GM12878 (cell line): ENCODE data around the gene TOB1. TPM values are rescaled to one million over a fixed set of nuclear protein-coding genes. Genes with fewer than 3 reads are reported as not detected.

Experiments
- ATAC-seq: fragments of 200-7000 bp; cut with Tn5 transposase; 3 replicates; pipeline ENCODE4 v1.9.1; 2020; ENCODE audit warnings: mild to moderate bottlenecking, moderate library complexity
- BruUV-seq: library from RNA; stranded (reverse); fragments of 400-500 nt; replicated peaks from 2 replicates; lab custom pipeline; 2021; lab: Mats Ljungman, UMichigan
- CTCF ChIA-PET: fragments of 300-600 bp; sonication (Branson Sonifier 250); formaldehyde crosslinking; extraction: SDS; loops from one replicate; lab custom pipeline; 2021; ENCODE audit warnings: inconsistent platforms; lab: Yijun Ruan, JAX
- POLR2A ChIA-PET: fragments of 350-600 bp; formaldehyde crosslinking; extraction: SDS; loops from one replicate; lab custom pipeline; 2021; ENCODE audit warnings: inconsistent platforms; lab: Charles Lee
- RAD21 ChIA-PET: fragments of 300-600 bp; sonication (Branson Sonifier 250); formaldehyde crosslinking; loops from one replicate; lab custom pipeline; 2023; ENCODE audit warnings: antibody characterized with exemption; ENCODE audit not compliant: unreplicated experiment; lab: Charles Lee
- SMC1A ChIA-PET: fragments of 300-600 bp; sonication (Branson Sonifier 250); formaldehyde crosslinking; loops from one replicate; lab custom pipeline; 2023; ENCODE audit not compliant: unreplicated experiment, uncharacterized antibody; lab: Charles Lee
- DNase-seq: peaks from one replicate; pipeline ENCODE4 v3.0.0-alpha.2; 2011; ENCODE audit warnings: low read depth, low spot score
- FAIRE-seq: peaks from 3 replicates; lab custom pipeline; 2011; peaks lifted over from hg19 to GRCh38; lab: Jason Lieb, UNC
- H2AFZ ChIP-seq: 2 replicates; pipeline ENCODE4 v1.6.0; 2011; ENCODE audit warnings: low read depth, low read length, control low read depth; ENCODE audit not compliant: control insufficient read depth
- H3K27ac ChIP-seq: 2 replicates; pipeline ENCODE4 v1.5.1; 2011; ENCODE audit warnings: control low read depth; ENCODE audit not compliant: control insufficient read depth, insufficient read depth
- H3K27me3 ChIP-seq, 2 experiments: replicated peaks in 1 of 2; 2 replicates each; pipeline versions ENCODE4 v1.6.0 to v1.6.1; 2011; ENCODE audit warnings: low read length in 1 of 2; ENCODE audit not compliant: control insufficient read depth in 2 of 2, insufficient read depth in 2 of 2
- H3K36me3 ChIP-seq, 2 experiments: 2 replicates each; pipeline ENCODE4 v1.5.1; 2011; ENCODE audit warnings: low read length in 1 of 2; ENCODE audit not compliant: control insufficient read depth in 2 of 2, insufficient read depth in 2 of 2
- H3K4me1 ChIP-seq: 2 replicates; pipeline ENCODE4 v1.6.1; 2011; ENCODE audit warnings: mild to moderate bottlenecking, low read length, moderate library complexity, mixed read lengths; ENCODE audit not compliant: control insufficient read depth, insufficient read depth
- H3K4me2 ChIP-seq: 2 replicates; pipeline ENCODE4 v1.6.0; 2011; ENCODE audit warnings: control low read depth; ENCODE audit not compliant: control insufficient read depth, insufficient read depth
- H3K4me3 ChIP-seq: fragments of 200-600 bp; sonication (generic); 2 replicates; pipeline ENCODE4 v1.5.1; 2016
- H3K79me2 ChIP-seq: 2 replicates; pipeline ENCODE4 v1.6.0; 2011; ENCODE audit warnings: low read length; ENCODE audit not compliant: control insufficient read depth, insufficient read depth
- H3K9ac ChIP-seq: 2 replicates; pipeline ENCODE4 v1.8.0; 2011; ENCODE audit warnings: low read length, control low read depth, mixed read lengths; ENCODE audit not compliant: control insufficient read depth, insufficient read depth
- H3K9me3 ChIP-seq: replicated peaks from 3 replicates; pipeline ENCODE4 v1.5.1; 2011; ENCODE audit warnings: mild to moderate bottlenecking, low read length; ENCODE audit not compliant: control insufficient read depth, insufficient read depth
- H4K20me1 ChIP-seq: 2 replicates; pipeline ENCODE4 v1.6.0; 2011; ENCODE audit not compliant: control insufficient read depth, insufficient read depth
- EP300 ChIP-seq, 2 experiments: fragments of 150-350 bp in 1 of 2; IDR thresholded peaks; 2 replicates each; pipeline ENCODE4 v1.6.1; 2011 to 2012; ENCODE audit warnings: low read depth in 2 of 2, low read length in 2 of 2, borderline replicate concordance in 1 of 2, improper control_type of control experiment in 1 of 2, inconsistent platforms in 1 of 2; ENCODE audit not compliant: control insufficient read depth in 1 of 2
- YBX1 ChIP-seq: fragments of 450-650 bp; IDR thresholded peaks from 2 replicates; pipeline ENCODE4 v1.6.1; 2016; ENCODE audit warnings: antibody characterized with exemption
- ZSCAN29 ChIP-seq: fragments of 450-650 bp; IDR thresholded peaks from 2 replicates; pipeline ENCODE4 v1.6.1; 2017; ENCODE audit warnings: mild to moderate bottlenecking, moderate library complexity
- WGBS: methylation state at CpG from one replicate; pipeline ENCODE4 v1.1.6; 2016; ENCODE audit warnings: low lambda C conversion rate; ENCODE audit not compliant: insufficient replicate concordance, insufficient coverage; ENCODE audit errors: missing lambda C conversion rate; 5-methylcytosine and 5-hydroxymethylcytosine counted together
- in situ Hi-C: fragments of 300-500 bp; cut with MboI; formaldehyde crosslinking; loops from 9 replicates; pipeline ENCODE4 v1.14.3; 2018; ENCODE audit warnings: mixed read lengths
- intact Hi-C: fragments of 100-400 bp; cut with micrococcal nuclease; formaldehyde crosslinking; loops from one replicate; pipeline ENCODE4 v1.14.2; 2022; ENCODE audit not compliant: unreplicated experiment
- polyA plus RNA-seq, 11 experiments: library from polyadenylated mRNA; depleted of rRNA in 4 of 11; unstranded in 6 of 11; stranded (reverse) in 5 of 11; fragments of >200 nt; fragmentation: Nextera tagmentation in 4 of 11; fragmentation: Illumina TruSeq in 1 of 11; extraction: Ambion mirVana in 4 of 11; extraction: Trizol in 1 of 11; gene quantifications; 1 replicate in 1 of 11; 2 replicates in 10 of 11; pipeline versions ENCODE4 v1.2.1 to v1.2.3, GENCODE V29; 2011 to 2016; ENCODE audit warnings: inconsistent platforms in 2 of 11, missing spikeins in 2 of 11, low read depth in 1 of 11
- total RNA-seq, 4 experiments: library from RNA; depleted of rRNA in 3 of 4; stranded (reverse); fragments of >200 nt in 3 of 4; fragmentation: Illumina TruSeq in 1 of 4; extraction: Trizol in 1 of 4; gene quantifications; 2 replicates each; pipeline versions ENCODE4 v1.2.1 to v1.2.3, GENCODE V29; 2013 to 2021
- TF ChIP-seq, protein P1 (sequence below): fragments of 450-650 bp; IDR thresholded peaks from 2 replicates; pipeline ENCODE4 v1.6.1; 2017; ENCODE audit warnings: antibody characterized with exemption, mild to moderate bottlenecking, moderate library complexity
- TF ChIP-seq, protein P2 (sequence below): fragments of 450-650 bp; IDR thresholded peaks from 2 replicates; pipeline ENCODE4 v1.6.1; 2017; ENCODE audit warnings: borderline replicate concordance
- TF ChIP-seq, protein P3 (sequence below): fragments of 450-650 bp; IDR thresholded peaks from 2 replicates; pipeline ENCODE4 v1.6.1; 2017; ENCODE audit warnings: mild to moderate bottlenecking, moderate library complexity

The TOB1 gene
- total and polyA plus RNA-seq, 10 of the 15 experiments (the other 5 are each of a cell fraction or from before 2014, with no cell fraction given) = 5.0 to 32.4 (median 13.7) TPM

DNA sequence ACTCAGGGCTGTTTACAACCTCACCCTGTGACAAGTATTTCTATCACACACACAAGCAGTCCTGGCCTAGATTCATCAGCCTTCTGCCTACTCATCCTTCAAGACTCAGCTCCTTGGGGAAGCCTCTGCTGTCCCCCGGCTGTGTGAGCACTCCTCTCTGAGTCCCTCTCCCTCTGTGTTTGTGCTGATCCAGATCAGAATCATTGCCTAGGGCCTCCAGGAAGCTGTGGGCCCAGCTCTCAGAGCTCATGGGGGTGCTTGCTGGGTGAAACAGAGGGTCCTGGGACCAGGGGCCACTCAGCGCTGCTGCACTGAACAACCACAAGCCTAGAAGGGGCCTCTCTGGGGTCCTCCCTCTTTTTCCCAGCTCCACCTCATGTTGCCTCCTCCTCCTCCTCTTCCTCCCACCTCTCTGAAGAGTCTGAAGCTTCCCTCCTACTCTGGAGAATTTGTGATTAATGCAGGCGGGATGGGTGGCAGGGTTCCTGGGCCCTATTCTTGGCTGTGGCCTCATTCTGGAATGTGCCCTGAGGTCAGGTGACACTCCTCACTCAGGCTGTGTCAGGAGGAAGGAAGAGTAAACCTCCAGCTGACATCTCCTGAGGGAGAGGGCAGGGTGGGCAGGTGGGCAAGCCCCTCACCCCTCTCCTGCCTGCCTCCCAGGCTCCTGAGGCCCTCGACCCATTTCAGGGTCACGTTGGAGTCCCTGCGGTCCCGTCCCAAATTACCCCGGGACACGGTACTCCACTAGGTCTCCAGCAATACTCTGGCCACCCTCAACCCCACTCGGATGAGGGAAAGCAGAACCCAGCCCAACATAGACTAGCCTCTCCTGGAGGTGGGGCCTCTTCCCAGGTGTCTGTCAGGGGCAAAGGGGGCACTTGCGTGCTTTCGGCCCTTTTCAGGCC lies 20.7 kb downstream of the TOB1 start (continued):
- TF ChIP-seq, protein P1, sequence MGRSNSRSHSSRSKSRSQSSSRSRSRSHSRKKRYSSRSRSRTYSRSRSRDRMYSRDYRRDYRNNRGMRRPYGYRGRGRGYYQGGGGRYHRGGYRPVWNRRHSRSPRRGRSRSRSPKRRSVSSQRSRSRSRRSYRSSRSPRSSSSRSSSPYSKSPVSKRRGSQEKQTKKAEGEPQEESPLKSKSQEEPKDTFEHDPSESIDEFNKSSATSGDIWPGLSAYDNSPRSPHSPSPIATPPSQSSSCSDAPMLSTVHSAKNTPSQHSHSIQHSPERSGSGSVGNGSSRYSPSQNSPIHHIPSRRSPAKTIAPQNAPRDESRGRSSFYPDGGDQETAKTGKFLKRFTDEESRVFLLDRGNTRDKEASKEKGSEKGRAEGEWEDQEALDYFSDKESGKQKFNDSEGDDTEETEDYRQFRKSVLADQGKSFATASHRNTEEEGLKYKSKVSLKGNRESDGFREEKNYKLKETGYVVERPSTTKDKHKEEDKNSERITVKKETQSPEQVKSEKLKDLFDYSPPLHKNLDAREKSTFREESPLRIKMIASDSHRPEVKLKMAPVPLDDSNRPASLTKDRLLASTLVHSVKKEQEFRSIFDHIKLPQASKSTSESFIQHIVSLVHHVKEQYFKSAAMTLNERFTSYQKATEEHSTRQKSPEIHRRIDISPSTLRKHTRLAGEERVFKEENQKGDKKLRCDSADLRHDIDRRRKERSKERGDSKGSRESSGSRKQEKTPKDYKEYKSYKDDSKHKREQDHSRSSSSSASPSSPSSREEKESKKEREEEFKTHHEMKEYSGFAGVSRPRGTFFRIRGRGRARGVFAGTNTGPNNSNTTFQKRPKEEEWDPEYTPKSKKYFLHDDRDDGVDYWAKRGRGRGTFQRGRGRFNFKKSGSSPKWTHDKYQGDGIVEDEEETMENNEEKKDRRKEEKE = no peak
- TF ChIP-seq, protein P2, sequence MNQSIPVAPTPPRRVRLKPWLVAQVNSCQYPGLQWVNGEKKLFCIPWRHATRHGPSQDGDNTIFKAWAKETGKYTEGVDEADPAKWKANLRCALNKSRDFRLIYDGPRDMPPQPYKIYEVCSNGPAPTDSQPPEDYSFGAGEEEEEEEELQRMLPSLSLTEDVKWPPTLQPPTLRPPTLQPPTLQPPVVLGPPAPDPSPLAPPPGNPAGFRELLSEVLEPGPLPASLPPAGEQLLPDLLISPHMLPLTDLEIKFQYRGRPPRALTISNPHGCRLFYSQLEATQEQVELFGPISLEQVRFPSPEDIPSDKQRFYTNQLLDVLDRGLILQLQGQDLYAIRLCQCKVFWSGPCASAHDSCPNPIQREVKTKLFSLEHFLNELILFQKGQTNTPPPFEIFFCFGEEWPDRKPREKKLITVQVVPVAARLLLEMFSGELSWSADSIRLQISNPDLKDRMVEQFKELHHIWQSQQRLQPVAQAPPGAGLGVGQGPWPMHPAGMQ = no peak
- TF ChIP-seq EP300 (IDR thresholded peaks at IDR 0.05; ENCODE audit: borderline replicate concordance in 1 of 2, control insufficient read depth in 1 of 2, low read depth in 2 of 2, low read length in 2 of 2) = no peak

DNA sequence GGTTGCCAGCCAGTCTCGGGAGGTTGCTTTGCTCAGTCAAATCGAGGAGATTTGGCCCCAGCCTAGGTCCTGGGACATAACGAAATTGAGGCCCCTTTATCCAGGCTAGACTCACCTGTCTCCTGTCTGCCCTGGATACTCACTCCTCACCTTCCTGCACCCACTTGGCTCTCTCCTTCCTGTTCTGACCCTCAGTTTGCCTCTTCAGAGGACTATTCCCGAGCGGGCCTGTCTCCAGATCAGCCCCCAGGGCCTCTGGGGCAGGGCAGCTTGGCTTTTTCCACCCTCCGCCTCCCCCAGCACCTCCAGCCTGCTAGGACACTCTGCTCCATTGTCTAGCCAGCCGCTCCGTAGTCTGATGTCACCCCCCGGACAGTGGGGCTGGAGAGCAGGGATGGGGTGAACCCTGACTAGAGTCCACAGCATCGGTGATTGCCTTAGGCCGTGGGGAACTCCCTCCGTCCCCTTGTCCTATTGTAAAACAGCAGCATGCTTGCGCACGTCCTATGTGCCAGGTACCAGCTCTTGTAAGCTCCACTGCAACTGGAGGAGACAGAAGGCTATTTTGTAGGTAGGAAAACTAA lies 21.9 kb downstream of the TOB1 start:
- ATAC-seq (no peak), FAIRE-seq (no peak), DNase-seq (no peak)
- no peak overlapping the region for H3K4me2 ChIP-seq
- intact Hi-C loops (no loop called here), in situ Hi-C loops (loop anchor here (5.0 kb wide), 1 partner anchor 62 kb away; no protein-coding TSS in a partner anchor)
- no peaks in the 10 kb centered on the region for H3K36me3 ChIP-seq
- WGBS = 56% methylated on average over 13 of the region's 14 CpGs
- no peak overlapping the region for H2AFZ ChIP-seq
- no TSS peak for BruUV-seq
- ChIA-PET SMC1A (interaction anchor here (1.0 to 1.6 kb wide), 2 partner anchors 10 to 12 kb away, joined by 3 read pairs; no protein-coding TSS in a partner anchor), RAD21 (no interaction called here), POLR2A (no interaction called here), CTCF (interaction anchor here (1.1 to 8.1 kb wide), 5 partner anchors 15 to 150 kb away, joined by 3 to 84 read pairs (median 4); no protein-coding TSS in a partner anchor)
- H4K20me1 ChIP-seq = no peaks in the 10 kb centered on the region
- peaks cover 2% of the 10 kb centered on the region; the same call in 1 of the 3 replicates for H3K9me3 ChIP-seq
- no peaks in the 10 kb centered on the region for H3K27me3 ChIP-seq
- no peaks in the 10 kb centered on the region for H3K4me1 ChIP-seq
- no peak overlapping the region for H3K4me3 ChIP-seq
- H3K79me2 ChIP-seq = no peaks in the 10 kb centered on the region
- no peak overlapping the region for H3K9ac ChIP-seq
- no peak overlapping the region for H3K27ac ChIP-seq
- TF ChIP-seq YBX1 (no peak), ZSCAN29 (no peak)
- TF ChIP-seq, protein P3, sequence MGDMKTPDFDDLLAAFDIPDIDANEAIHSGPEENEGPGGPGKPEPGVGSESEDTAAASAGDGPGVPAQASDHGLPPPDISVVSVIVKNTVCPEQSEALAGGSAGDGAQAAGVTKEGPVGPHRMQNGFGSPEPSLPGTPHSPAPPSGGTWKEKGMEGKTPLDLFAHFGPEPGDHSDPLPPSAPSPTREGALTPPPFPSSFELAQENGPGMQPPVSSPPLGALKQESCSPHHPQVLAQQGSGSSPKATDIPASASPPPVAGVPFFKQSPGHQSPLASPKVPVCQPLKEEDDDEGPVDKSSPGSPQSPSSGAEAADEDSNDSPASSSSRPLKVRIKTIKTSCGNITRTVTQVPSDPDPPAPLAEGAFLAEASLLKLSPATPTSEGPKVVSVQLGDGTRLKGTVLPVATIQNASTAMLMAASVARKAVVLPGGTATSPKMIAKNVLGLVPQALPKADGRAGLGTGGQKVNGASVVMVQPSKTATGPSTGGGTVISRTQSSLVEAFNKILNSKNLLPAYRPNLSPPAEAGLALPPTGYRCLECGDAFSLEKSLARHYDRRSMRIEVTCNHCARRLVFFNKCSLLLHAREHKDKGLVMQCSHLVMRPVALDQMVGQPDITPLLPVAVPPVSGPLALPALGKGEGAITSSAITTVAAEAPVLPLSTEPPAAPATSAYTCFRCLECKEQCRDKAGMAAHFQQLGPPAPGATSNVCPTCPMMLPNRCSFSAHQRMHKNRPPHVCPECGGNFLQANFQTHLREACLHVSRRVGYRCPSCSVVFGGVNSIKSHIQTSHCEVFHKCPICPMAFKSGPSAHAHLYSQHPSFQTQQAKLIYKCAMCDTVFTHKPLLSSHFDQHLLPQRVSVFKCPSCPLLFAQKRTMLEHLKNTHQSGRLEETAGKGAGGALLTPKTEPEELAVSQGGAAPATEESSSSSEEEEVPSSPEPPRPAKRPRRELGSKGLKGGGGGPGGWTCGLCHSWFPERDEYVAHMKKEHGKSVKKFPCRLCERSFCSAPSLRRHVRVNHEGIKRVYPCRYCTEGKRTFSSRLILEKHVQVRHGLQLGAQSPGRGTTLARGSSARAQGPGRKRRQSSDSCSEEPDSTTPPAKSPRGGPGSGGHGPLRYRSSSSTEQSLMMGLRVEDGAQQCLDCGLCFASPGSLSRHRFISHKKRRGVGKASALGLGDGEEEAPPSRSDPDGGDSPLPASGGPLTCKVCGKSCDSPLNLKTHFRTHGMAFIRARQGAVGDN = no peak
